ENCODE results near the gene KRCC1.
"Not testable (repeated sequence)": the region's sequence is repeated elsewhere in the genome, so short reads cannot be mapped to it uniquely, and the experiment has no call there.

KRCC1 gene

GRCh38 chr2:88003074-88003755, 52.4 kb downstream of the KRCC1 start:
- in situ Hi-C loops (cut with MboI; ENCODE audit: low sequenced_read_pairs): no loop called here

- in situ Hi-C loops (cut with MboI; ENCODE audit: low sequenced_read_pairs): no loop called here
Measured at GRCh38 chr2:88002359-88002707, 53.2 kb downstream of the KRCC1 start.

- in situ Hi-C loops (cut with MboI; ENCODE audit: low sequenced_read_pairs): not testable (repeated sequence)
Measured at GRCh38 chr2:88000474-88000873, 55.1 kb downstream of the KRCC1 start.

GRCh38 chr2:87996570-87996969, 59.0 kb downstream of the KRCC1 start:
- in situ Hi-C loops (cut with MboI; ENCODE audit: low sequenced_read_pairs): no loop called here

- in situ Hi-C loops (cut with MboI; ENCODE audit: low sequenced_read_pairs): no loop called here
Measured at GRCh38 chr2:87995756-87996155, 59.8 kb downstream of the KRCC1 start.

GRCh38 chr2:87994304-87994850, 61.2 kb downstream of the KRCC1 start:
- in situ Hi-C loops (cut with MboI; ENCODE audit: low sequenced_read_pairs): not testable (repeated sequence)

- in situ Hi-C loops (cut with MboI; ENCODE audit: low sequenced_read_pairs): not testable (repeated sequence)
Measured at GRCh38 chr2:87992569-87992968, 63.0 kb downstream of the KRCC1 start.

- in situ Hi-C loops (cut with MboI; ENCODE audit: low sequenced_read_pairs): not testable (repeated sequence)
Measured at GRCh38 chr2:87987473-87987872, 68.1 kb downstream of the KRCC1 start.

GRCh38 chr2:87985902-87986301, 69.7 kb downstream of the KRCC1 start:
- in situ Hi-C loops (cut with MboI; ENCODE audit: low sequenced_read_pairs): not testable (repeated sequence)

GRCh38 chr2:87981182-87981581, 74.4 kb downstream of the KRCC1 start:
- in situ Hi-C loops (cut with MboI; ENCODE audit: low sequenced_read_pairs): not testable (repeated sequence)

All from HL-60/S4 (cell line).